ENCODE data around the gene PBXIP1.

DNA sequence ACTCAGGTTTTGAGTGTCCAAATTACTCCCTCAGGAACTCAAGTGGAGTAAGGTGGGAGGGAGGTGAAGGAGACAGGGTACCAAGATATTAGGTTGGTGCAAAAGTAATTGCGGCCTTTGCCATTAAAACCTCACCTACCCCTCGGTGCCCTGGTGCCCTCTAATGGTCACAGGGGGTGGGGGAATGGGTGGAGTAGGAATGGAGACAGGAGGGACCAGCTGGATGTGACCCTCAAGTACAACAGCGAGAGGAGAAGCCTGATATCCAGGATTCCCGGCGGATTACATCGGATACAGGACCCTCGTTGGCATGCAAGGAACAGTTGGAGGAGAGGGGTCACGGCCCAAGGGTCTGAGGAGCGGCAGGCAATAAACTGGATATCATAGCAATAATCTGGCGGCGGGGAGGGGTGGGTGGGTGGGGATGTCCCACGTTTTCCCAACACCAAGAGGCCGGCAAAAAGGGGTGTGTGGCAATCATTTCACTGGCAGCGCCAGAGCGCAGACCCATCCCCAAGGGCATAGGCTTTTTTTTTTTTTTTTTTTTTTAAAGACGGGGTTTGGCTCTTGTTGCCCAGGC lies 42.4 kb upstream of the PBXIP1 start:
- TF ChIP-seq CTCF (conservative IDR thresholded peaks at IDR 0.05) (no peak), ZFX (IDR thresholded peaks at IDR 0.05) (no peak)
